ENCODE results near the gene MDM1. TPM values are rescaled to one million over a fixed set of nuclear protein-coding genes. Genes with fewer than 3 reads are reported as not detected.

Gene MDM1
- 15.5 and 23.2 TPM in 2 replicates for total RNA-seq (ENCODE audit: low replicate concordance)

DNA sequence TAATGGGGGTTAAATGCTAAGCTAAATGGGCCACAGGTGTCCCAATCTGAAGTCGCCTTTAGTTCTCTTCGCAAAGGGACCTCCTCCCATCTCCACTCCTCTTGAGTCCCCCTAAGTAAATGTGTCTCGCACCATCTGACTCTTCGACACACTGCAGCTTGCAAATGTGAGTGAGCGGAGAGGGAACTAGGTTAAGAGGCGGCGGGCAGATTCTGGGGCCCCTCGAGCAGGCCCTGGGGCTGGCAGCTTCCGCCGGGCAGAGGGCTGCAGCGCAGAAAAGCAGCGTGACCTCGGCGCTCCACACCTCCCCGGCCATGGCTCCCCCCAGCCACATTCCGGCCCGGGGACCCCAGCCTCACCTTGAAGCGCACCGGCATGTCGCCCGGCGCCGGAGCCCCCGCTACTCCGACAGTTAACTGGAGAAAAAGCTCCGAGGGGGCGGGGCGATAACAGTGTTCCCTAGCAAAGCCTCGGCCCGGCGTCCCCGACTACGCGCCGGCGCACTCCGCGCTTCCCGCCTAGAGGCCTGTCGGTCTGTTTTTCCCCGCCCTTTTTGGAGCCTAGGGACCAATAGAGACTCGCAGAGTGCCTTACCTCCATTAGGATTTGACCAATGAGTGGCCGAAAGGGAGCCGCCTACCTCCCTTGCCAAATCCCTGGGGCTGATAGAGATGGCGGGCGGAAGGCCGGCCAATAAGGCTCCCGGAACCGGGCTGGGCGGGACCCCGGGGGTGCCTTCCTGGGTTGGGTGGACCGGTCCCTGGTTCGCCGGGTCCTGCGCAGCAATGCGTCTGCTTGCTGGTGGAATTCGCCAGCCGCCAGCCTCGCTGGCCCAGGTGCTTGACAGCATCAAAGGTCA is at the start of gene MDM1:
MDM1 (minus strand) TSS at position 494 of the 859 bp plus-strand sequence; CDS start at position 377, 117 bp downstream.
- DNase-seq (ENCODE audit: low read depth) = peak; percentile 98
- peak within 1 kb of the TSS; percentile 84 for H3K4me3 ChIP-seq (ENCODE audit: low read depth, low read length)
- no peak for TF ChIP-seq CTCF (IDR thresholded peaks at IDR 0.05; ENCODE audit: insufficient read depth, low read length)

DNA sequence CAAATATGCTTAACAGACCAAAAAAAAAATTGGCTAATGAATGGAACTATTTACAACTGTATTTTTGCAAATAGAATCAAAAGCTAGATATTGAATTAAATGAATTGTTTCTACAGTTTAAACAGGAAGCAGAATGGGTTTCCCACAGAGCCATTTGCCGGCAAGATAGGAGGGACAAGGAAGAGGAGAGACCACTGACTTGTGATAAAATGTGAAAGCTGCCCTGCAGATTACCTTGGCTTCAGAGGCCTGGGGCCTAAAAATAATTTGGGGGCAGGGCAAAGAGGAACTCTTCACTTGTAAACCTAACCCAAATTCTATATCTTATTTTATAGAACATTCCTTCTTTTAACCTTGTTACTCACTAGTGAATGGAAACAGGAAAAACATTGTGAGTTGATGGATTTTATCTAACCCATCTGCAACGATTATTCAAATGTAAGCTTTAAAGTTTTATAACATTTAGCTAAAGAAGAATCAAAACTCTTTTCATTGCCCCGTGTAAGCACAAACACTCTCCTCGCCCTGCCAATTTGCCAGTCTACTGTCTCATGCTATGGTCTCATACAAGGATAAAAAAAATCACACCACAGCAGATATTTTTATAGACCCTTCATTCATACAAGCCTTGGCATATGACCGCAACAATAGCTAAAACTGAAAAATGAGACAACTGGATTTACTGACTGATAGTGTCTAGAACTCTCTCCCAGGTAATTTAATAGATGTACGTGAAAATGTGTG is 49.5 kb upstream of the MDM1 start:
- no peak overlapping the region for H3K4me3 ChIP-seq (ENCODE audit: low read depth, low read length)
- TF ChIP-seq CTCF (IDR thresholded peaks at IDR 0.05; ENCODE audit: insufficient read depth, low read length) = no peak
- no peak for DNase-seq (ENCODE audit: low read depth)

DNA sequence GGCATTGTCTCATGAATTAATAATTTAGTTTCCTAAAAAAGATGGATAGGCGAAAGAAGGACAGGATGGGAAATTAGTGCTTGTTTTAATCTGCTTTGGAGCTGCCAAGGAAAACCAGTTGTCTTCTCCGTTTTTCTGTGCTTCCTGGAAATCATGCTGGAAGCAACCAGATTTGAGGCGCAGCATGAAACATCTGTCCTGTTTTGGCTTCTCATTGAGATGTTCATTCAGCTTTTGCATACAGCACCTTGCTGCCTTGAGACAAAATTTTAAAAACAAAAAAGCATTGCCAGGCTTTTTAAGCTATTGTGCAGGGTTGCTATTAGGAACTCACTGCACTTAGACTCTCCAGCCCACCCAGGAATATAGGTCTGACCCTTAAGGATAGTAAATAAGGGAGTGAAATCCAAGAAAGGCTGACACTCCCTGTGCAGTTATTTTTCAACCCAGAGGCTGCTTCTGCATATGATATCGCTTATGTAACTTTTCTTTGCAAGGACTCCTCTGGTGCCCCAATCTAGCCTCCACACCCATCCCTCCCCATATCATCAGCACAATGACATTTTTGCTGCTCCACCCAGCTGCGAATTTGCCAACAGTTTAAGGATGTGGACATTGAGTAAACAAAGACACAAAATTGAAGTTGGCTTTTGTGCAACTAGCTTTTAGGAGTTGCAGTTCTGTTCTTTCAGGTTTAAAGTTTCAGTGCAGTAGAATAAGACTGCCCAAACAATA is 46.9 kb upstream of the MDM1 start:
- peak; percentile 75 for DNase-seq (ENCODE audit: low read depth)
- H3K4me3 ChIP-seq (ENCODE audit: low read depth, low read length) = no peak overlapping the region
- TF ChIP-seq CTCF (IDR thresholded peaks at IDR 0.05; ENCODE audit: insufficient read depth, low read length) = no peak

GRCh38 chr12:68377881-68378280 is 45.7 kb upstream of the MDM1 start:
- DNase-seq (ENCODE audit: low read depth) = no peak
- TF ChIP-seq CTCF (IDR thresholded peaks at IDR 0.05; ENCODE audit: insufficient read depth, low read length) = no peak
- H3K4me3 ChIP-seq (ENCODE audit: low read depth, low read length) = no peak overlapping the region

DNA sequence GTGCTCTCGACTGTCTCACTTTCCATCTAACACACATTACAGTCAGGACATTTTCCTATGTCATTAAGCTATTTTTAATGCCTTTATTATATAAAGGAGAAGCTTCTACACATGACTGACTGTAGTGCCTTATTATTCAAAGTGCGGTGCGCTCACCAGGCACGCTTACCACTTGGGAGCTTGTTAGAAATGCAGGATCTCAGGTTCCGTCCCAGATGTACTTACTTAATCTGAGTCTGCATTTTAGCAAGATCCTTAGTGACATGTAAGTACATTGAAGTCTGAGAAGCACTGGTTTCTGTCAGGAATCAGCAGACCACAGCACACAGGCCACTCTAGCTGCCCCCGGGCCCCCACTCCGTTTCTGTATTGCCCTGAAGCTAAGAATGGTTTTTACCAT is 44.7 kb upstream of the MDM1 start:
- no peak for DNase-seq (ENCODE audit: low read depth)
- TF ChIP-seq CTCF (IDR thresholded peaks at IDR 0.05; ENCODE audit: insufficient read depth, low read length) = no peak
- no peak overlapping the region for H3K4me3 ChIP-seq (ENCODE audit: low read depth, low read length)

Data from fibroblast of the aortic adventitia (primary cell).